Peyer's patch (tissue), 4 donors: ENCODE data around the gene TMEM239.

Source experiments
- POLR2A ChIP-seq, 2 donors: fragments of 450-650 bp; IDR thresholded peaks; one replicate each; pipeline ENCODE4 v1.5.1; 2017; ENCODE audit warnings: antibody characterized with exemption in 2 of 2, mild to moderate bottlenecking in 2 of 2, moderate library complexity in 2 of 2
- TF ChIP-seq, protein P1 (sequence below), 6 experiments: fragments of 450-650 bp in 4 of 6; fragments of 200-600 bp in 2 of 6; sonication (generic) in 1 of 6; IDR thresholded peaks; one replicate each; pipeline ENCODE4 v1.5.1; 2017 to 2019; ENCODE audit warnings: antibody characterized with exemption in 6 of 6, mild to moderate bottlenecking in 3 of 6, moderate library complexity in 1 of 6

DNA sequence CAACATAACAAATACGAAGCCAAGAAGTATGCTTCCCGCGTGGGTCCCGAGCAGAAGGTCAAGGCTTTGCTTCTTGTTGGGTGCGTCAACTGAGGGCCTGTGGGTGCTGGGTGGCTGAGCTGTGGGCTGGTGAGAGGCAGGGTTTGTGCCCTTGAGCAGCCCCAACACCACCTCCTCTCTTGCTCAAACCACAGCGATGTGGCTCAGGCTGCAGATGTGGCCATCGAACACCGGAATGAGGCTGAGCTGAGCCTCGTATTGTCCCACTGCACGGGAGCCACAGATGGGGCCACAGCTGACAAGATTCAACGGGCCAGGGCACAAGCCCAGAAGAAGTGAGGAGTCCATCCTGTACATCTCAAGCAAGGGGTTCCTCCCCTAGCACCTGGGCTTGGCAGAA, 50.1 kb downstream of the TMEM239 start:
- TF ChIP-seq, protein P1, sequence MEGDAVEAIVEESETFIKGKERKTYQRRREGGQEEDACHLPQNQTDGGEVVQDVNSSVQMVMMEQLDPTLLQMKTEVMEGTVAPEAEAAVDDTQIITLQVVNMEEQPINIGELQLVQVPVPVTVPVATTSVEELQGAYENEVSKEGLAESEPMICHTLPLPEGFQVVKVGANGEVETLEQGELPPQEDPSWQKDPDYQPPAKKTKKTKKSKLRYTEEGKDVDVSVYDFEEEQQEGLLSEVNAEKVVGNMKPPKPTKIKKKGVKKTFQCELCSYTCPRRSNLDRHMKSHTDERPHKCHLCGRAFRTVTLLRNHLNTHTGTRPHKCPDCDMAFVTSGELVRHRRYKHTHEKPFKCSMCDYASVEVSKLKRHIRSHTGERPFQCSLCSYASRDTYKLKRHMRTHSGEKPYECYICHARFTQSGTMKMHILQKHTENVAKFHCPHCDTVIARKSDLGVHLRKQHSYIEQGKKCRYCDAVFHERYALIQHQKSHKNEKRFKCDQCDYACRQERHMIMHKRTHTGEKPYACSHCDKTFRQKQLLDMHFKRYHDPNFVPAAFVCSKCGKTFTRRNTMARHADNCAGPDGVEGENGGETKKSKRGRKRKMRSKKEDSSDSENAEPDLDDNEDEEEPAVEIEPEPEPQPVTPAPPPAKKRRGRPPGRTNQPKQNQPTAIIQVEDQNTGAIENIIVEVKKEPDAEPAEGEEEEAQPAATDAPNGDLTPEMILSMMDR (IDR thresholded peaks at IDR 0.05) = no peak
- no peak for TF ChIP-seq POLR2A (IDR thresholded peaks at IDR 0.05)
